Neural cell (in vitro differentiated cells): ENCODE data around the gene CACNA2D4.

Experiments used
- CTCF ChIP-seq: fragments of 450-650 bp; IDR thresholded peaks from 2 replicates; pipeline ENCODE4 v1.5.1; 2014; ENCODE audit warnings: antibody characterized with exemption, mild to moderate bottlenecking, moderate library complexity; ENCODE audit not compliant: poor library complexity, severe bottlenecking
- EP300 ChIP-seq: fragments of 450-650 bp; conservative IDR thresholded peaks from 2 replicates; pipeline ENCODE4 v1.6.1; 2014; ENCODE audit warnings: antibody characterized with exemption, mild to moderate bottlenecking, moderate library complexity; ENCODE audit not compliant: poor library complexity, severe bottlenecking
- EZH2 ChIP-seq: fragments of 200-600, 300-800 bp; shearing (Covaris generic), sonication (generic); IDR thresholded peaks from 2 replicates; pipeline ENCODE4 v1.6.1; 2014; ENCODE audit warnings: antibody characterized with exemption, low read length, borderline replicate concordance, mild to moderate bottlenecking; ENCODE audit not compliant: insufficient read depth, poor library complexity, severe bottlenecking
- MXI1 ChIP-seq: fragments of 450-650 bp; conservative IDR thresholded peaks from 2 replicates; pipeline ENCODE4 v1.6.1; 2014; ENCODE audit warnings: antibody characterized with exemption, mild to moderate bottlenecking; ENCODE audit not compliant: poor library complexity, severe bottlenecking
- POLR2AphosphoS5 ChIP-seq: IDR thresholded peaks from 2 replicates; pipeline ENCODE4 v1.6.1; 2012
- RAD21 ChIP-seq: fragments of 450-650 bp; conservative IDR thresholded peaks from 2 replicates; pipeline ENCODE4 v1.6.1; 2014; ENCODE audit warnings: antibody characterized with exemption, mild to moderate bottlenecking, moderate library complexity
- REST ChIP-seq: IDR thresholded peaks from 2 replicates; pipeline ENCODE4 v1.6.1; 2012; ENCODE audit warnings: borderline replicate concordance
- SMC3 ChIP-seq: fragments of 450-650 bp; conservative IDR thresholded peaks from 2 replicates; pipeline ENCODE4 v1.6.1; 2014; ENCODE audit warnings: antibody characterized with exemption, mild to moderate bottlenecking, moderate library complexity; ENCODE audit not compliant: poor library complexity
- TAF1 ChIP-seq: IDR thresholded peaks from 2 replicates; pipeline ENCODE4 v1.6.1; 2012; ENCODE audit warnings: low read depth

- TF ChIP-seq POLR2AphosphoS5 (no peak), REST (no peak), CTCF (no peak), SMC3 (no peak), EZH2 (no peak), EP300 (no peak), TAF1 (no peak), RAD21 (no peak), MXI1 (no peak)
These were observed 12.5 kb upstream of the CACNA2D4 start for GRCh38 chr12:1930803-1931597.
